HepG2 (cell line): ENCODE data around the gene METTL22. TPM values are rescaled to one million over a fixed set of nuclear protein-coding genes. Genes with fewer than 3 reads are reported as not detected.

Experiments
- ATAC-seq: fragments of 200-7000 bp; cut with Tn5 transposase; 3 replicates; pipeline ENCODE4 v1.9.1; 2020; ENCODE audit warnings: mild to moderate bottlenecking, moderate library complexity
- BruUV-seq: library from RNA; stranded (reverse); fragments of 400-500 nt; replicated peaks from 2 replicates; lab custom pipeline; 2021; lab: Mats Ljungman, UMichigan
- CTCF ChIA-PET: fragments of 300-600 bp; formaldehyde crosslinking; extraction: SDS; loops from one replicate; lab custom pipeline; 2021; ENCODE audit warnings: low total read pairs, inconsistent platforms, low intra/inter-chr PET ratio; lab: Yijun Ruan, JAX
- POLR2A ChIA-PET: fragments of 350-600 bp; sonication (Branson Sonifier 250); formaldehyde crosslinking; loops from one replicate; lab custom pipeline; 2020; ENCODE audit warnings: antibody characterized with exemption, inconsistent platforms; lab: Yijun Ruan, JAX
- DNase-seq: peaks from one replicate; pipeline ENCODE4 v3.0.0-alpha.2; 2015; ENCODE audit warnings: low spot score
- FAIRE-seq: peaks from 3 replicates; lab custom pipeline; 2011; peaks lifted over from hg19 to GRCh38; lab: Jason Lieb, UNC
- H2AFZ ChIP-seq: one replicate; pipeline ENCODE4 v1.6.1; 2011; ENCODE audit warnings: low read length, inconsistent platforms
- H3K27ac ChIP-seq: fragments of 300-600 bp; 3 replicates; pipeline ENCODE4 v1.8.0; 2011; ENCODE audit warnings: mixed run types, mild to moderate bottlenecking, mixed read lengths, low read length, inconsistent platforms; ENCODE audit not compliant: insufficient read depth; ENCODE audit errors: extremely low read length
- H3K27me3 ChIP-seq, 2 experiments: fragments of 200-600 bp in 1 of 2; 2 replicates in 1 of 2; 3 replicates in 1 of 2; pipeline versions ENCODE4 v1.6.0 to v1.8.0; 2011; ENCODE audit warnings: low read length in 2 of 2, mild to moderate bottlenecking in 2 of 2, moderate library complexity in 2 of 2, inconsistent platforms in 1 of 2; ENCODE audit not compliant: insufficient read depth in 2 of 2, control insufficient read depth in 1 of 2
- H3K36me3 ChIP-seq, 2 experiments: fragments of 200-600 bp in 1 of 2; replicated peaks in 1 of 2; 2 replicates in 1 of 2; 3 replicates in 1 of 2; pipeline versions ENCODE4 v1.5.1 to v1.8.0; 2011; ENCODE audit warnings: low read length in 2 of 2, inconsistent platforms in 1 of 2; ENCODE audit not compliant: insufficient read depth in 2 of 2, control insufficient read depth in 1 of 2
- H3K4me1 ChIP-seq: 2 replicates; pipeline ENCODE4 v1.5.1; 2012; ENCODE audit warnings: low read length, inconsistent platforms; ENCODE audit not compliant: insufficient read depth
- H3K4me2 ChIP-seq: 2 replicates; pipeline ENCODE4 v1.6.0; 2011; ENCODE audit warnings: low read depth, low read length, inconsistent platforms
- H3K4me3 ChIP-seq, 3 experiments: fragments of 200-600 bp in 1 of 3; sonication (generic), shearing (Covaris generic) in 1 of 3; replicated peaks in 1 of 3; 2 replicates each; pipeline ENCODE4 v1.5.1; 2011 to 2016; ENCODE audit warnings: low read length in 3 of 3, inconsistent platforms in 2 of 3, low read depth in 2 of 3, mild to moderate bottlenecking in 2 of 3, control low read depth in 1 of 3, mixed read lengths in 1 of 3; ENCODE audit not compliant: insufficient read depth in 1 of 3
- H3K79me2 ChIP-seq: one replicate; pipeline ENCODE4 v1.6.1; 2011; ENCODE audit warnings: low read length, inconsistent platforms; ENCODE audit not compliant: insufficient read depth
- H3K9ac ChIP-seq: 2 replicates; pipeline ENCODE4 v1.6.0; 2011; ENCODE audit warnings: mild to moderate bottlenecking, low read depth, low read length, inconsistent platforms; ENCODE audit not compliant: insufficient read depth
- H3K9me3 ChIP-seq: 2 replicates; pipeline ENCODE4 v1.5.1; 2012; ENCODE audit warnings: mild to moderate bottlenecking, low read length
- H4K20me1 ChIP-seq: 2 replicates; pipeline ENCODE4 v1.6.0; 2011; ENCODE audit warnings: inconsistent platforms, mild to moderate bottlenecking, low read length, moderate library complexity; ENCODE audit not compliant: insufficient read depth
- EHMT2 ChIP-seq: fragments of 200-600 bp; sonication (generic); IDR thresholded peaks from 2 replicates; pipeline ENCODE4 v1.7.0; 2017; ENCODE audit warnings: antibody characterized with exemption, low read depth, low read length, borderline replicate concordance
- FOXM1 ChIP-seq: sonication (generic); formaldehyde crosslinking; IDR thresholded peaks from 2 replicates; pipeline ENCODE4 v1.5.0; 2020; ENCODE audit warnings: missing genetic modification reagents
- HMG20A ChIP-seq: IDR thresholded peaks from 2 replicates; pipeline ENCODE4 v1.6.1; 2016; ENCODE audit warnings: borderline replicate concordance
- NFE2L2 ChIP-seq: fragments of 150-350 bp; IDR thresholded peaks from 2 replicates; pipeline ENCODE4 v1.6.1; 2014; ENCODE audit warnings: low read length
- NFYB ChIP-seq: sonication (generic); formaldehyde crosslinking; IDR thresholded peaks from 2 replicates; pipeline ENCODE4 v1.4.0; 2020; ENCODE audit warnings: missing genetic modification reagents
- SRSF4 ChIP-seq: fragments of 200-400 bp; formaldehyde crosslinking; IDR thresholded peaks from one replicate; pipeline ENCODE4 v1.6.1; 2018; ENCODE audit warnings: mild to moderate bottlenecking, low read depth, low read length, moderate library complexity; ENCODE audit not compliant: poor library complexity, severe bottlenecking
- TARDBP ChIP-seq: sonication (generic); formaldehyde crosslinking; IDR thresholded peaks from 2 replicates; pipeline ENCODE4 v1.8.0; 2022; ENCODE audit warnings: mild to moderate bottlenecking, missing genetic modification reagents
- TCF7L2 ChIP-seq: IDR thresholded peaks from 2 replicates; pipeline ENCODE4 v1.6.1; 2011; ENCODE audit warnings: mild to moderate bottlenecking, low read depth, low read length, moderate library complexity
- THYN1 ChIP-seq: sonication (generic); formaldehyde crosslinking; IDR thresholded peaks from 2 replicates; pipeline ENCODE4 v1.8.1; 2023; ENCODE audit warnings: low read depth, mild to moderate bottlenecking, moderate library complexity, missing genetic modification reagents, borderline replicate concordance
- ZBTB7B ChIP-seq: sonication (generic); formaldehyde crosslinking; IDR thresholded peaks from 2 replicates; pipeline ENCODE4 v1.4.0; 2020; ENCODE audit warnings: missing genetic modification reagents
- ZNF230 ChIP-seq: sonication (generic); formaldehyde crosslinking; IDR thresholded peaks from 2 replicates; pipeline ENCODE4 v1.4.0; 2020; ENCODE audit warnings: mild to moderate bottlenecking, missing genetic modification reagents
- ZNF652 ChIP-seq: IDR thresholded peaks from 2 replicates; pipeline ENCODE4 v1.6.1; 2016; ENCODE audit warnings: low read depth, borderline replicate concordance
- ZNF672 ChIP-seq: sonication (generic); formaldehyde crosslinking; IDR thresholded peaks from 2 replicates; pipeline ENCODE4 v1.8.1; 2022; ENCODE audit warnings: missing genetic modification reagents
- ZNF749 ChIP-seq: sonication (generic); formaldehyde crosslinking; IDR thresholded peaks from 2 replicates; pipeline ENCODE4 v1.8.0; 2022; ENCODE audit warnings: mild to moderate bottlenecking, missing genetic modification reagents, moderate library complexity, borderline replicate concordance
- ZNF83 ChIP-seq: sonication (generic); formaldehyde crosslinking; IDR thresholded peaks from 2 replicates; pipeline ENCODE4 v1.4.0; 2020; ENCODE audit warnings: missing genetic modification reagents, mild to moderate bottlenecking, borderline replicate concordance
- WGBS: methylation state at CpG from one replicate; pipeline ENCODE4 v1.1.6; 2017; ENCODE audit warnings: low lambda C conversion rate; 5-methylcytosine and 5-hydroxymethylcytosine counted together
- in situ Hi-C: cut with HindIII; loops from 2 replicates; pipeline ENCODE4 v1.10.0; 2017; ENCODE audit warnings: low pct_unique_long_range_greater_than_20kb; ENCODE audit not compliant: extremely low pct_ligation_motif_present
- intact Hi-C: fragments of 100-400 bp; cut with micrococcal nuclease; formaldehyde crosslinking; loops from one replicate; pipeline ENCODE4 v1.10.0; 2022; ENCODE audit not compliant: unreplicated experiment
- polyA plus RNA-seq, 8 experiments: library from polyadenylated mRNA; depleted of rRNA in 3 of 8; stranded (reverse) in 7 of 8; unstranded in 1 of 8; fragments of >200 nt; fragmentation: Illumina TruSeq in 4 of 8; extraction: Trizol in 4 of 8; gene quantifications; 2 replicates each; pipeline versions ENCODE4 v1.2.1 to v1.2.3, GENCODE V29; 2011 to 2016; ENCODE audit warnings: low read depth in 4 of 8, missing spikeins in 1 of 8, mixed read lengths in 1 of 8; ENCODE audit not compliant: insufficient read depth in 1 of 8
- total RNA-seq, 5 experiments: library from RNA; depleted of rRNA; stranded (reverse); fragments of >200 nt; fragmentation: Illumina TruSeq; extraction: Trizol; gene quantifications; 2 replicates each; pipeline ENCODE4 v1.2.3, GENCODE V29; 2016; ENCODE audit warnings: low read depth in 1 of 5
- TF ChIP-seq, protein P1 (sequence below): sonication (generic); formaldehyde crosslinking; IDR thresholded peaks from 2 replicates; pipeline ENCODE4 v1.5.1; 2020; ENCODE audit warnings: missing genetic modification reagents, mild to moderate bottlenecking, borderline replicate concordance
- TF ChIP-seq, protein P2 (sequence below): IDR thresholded peaks from 2 replicates; pipeline ENCODE4 v1.6.1; 2016; ENCODE audit warnings: mild to moderate bottlenecking
- TF ChIP-seq, protein P3 (sequence below): sonication (generic); formaldehyde crosslinking; IDR thresholded peaks from 2 replicates; pipeline ENCODE4 v1.4.0; 2020; ENCODE audit warnings: missing genetic modification reagents
- TF ChIP-seq, protein P4 (sequence below): IDR thresholded peaks from 2 replicates; pipeline ENCODE4 v1.6.1; 2012; ENCODE audit warnings: low read depth, low read length, improper control_type of control experiment

Gene METTL22
- total and polyA plus RNA-seq, 2 of the 13 experiments (the other 11 are each of a cell fraction or from before 2014, with no cell fraction given): 36.2 to 94.8 TPM

DNA sequence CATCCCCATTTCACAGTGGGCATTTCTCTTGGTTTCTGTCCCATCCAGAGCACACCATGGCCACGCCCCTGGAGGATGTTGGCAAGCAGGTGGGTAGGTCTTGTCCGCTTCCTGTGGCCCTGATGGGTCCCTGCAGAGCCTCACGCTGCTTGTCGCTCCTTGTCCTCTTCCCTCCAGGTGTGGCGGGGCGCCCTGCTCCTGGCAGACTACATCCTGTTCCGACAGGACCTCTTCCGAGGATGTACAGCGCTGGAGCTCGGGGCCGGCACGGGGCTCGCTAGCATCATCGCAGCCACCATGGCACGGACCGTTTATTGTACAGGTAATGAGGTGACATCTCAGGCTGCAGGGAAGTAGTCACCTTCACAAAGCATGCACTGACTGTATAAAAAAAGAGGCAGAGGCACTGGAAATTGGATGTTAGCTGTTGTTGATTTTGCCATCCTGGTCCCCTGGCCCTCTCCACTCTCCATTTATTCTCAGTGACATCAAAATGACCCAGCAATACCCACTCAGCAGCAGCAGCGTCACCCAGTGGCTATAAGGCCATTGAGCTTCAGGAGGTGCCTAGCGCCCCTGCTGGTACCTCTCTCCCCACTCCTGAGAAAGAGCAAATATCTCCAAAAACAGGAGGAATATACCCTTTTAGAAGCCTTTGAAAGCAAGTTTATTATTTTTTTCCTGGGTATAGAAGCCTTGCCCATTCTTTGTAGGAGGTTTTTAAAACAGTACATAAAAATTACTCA is 13.7 kb downstream of the METTL22 start:
- ATAC-seq: peak; percentile 83
- H3K4me1 ChIP-seq: peaks cover 12% of the 10 kb centered on the region
- no peaks in the 10 kb centered on the region for H3K79me2 ChIP-seq
- no peaks in the 10 kb centered on the region for H3K27me3 ChIP-seq
- H3K36me3 ChIP-seq: peaks cover 64 to 79% of the 10 kb centered on the region in 2 experiments
- no peak overlapping the region for H3K27ac ChIP-seq
- H4K20me1 ChIP-seq: 0 out of 2 replicates have a peak, but pooled peaks cover 4% of the 10 kb centered on the region
- peak; percentile 66 for DNase-seq
- no peak overlapping the region for H3K9ac ChIP-seq
- H2AFZ ChIP-seq: no peak overlapping the region
- WGBS: 88% methylated on average over 18 of the region's 18 CpGs
- FAIRE-seq: peak; percentile 75
- no peak overlapping the region for H3K4me3 ChIP-seq
- no peak overlapping the region for H3K4me2 ChIP-seq
- POLR2A ChIA-PET: no interaction called here
- BruUV-seq: no TSS peak
- intact Hi-C loops (loop anchor here (1.0 to 5.0 kb wide), 3 partner anchors 62 to 293 kb away; no protein-coding TSS in a partner anchor), in situ Hi-C loops (no loop called here)
- no peaks in the 10 kb centered on the region for H3K9me3 ChIP-seq
- CTCF ChIA-PET: interaction anchor here (0.6 to 3.3 kb wide), 4 partner anchors 20 to 239 kb away, joined by 3 to 66 read pairs (median 23); no protein-coding TSS in a partner anchor
- TF ChIP-seq HMG20A (CRISPR knock-in tag) (no peak), TCF7L2 (no peak), ZNF83 (CRISPR knock-in tag) (no peak), ZNF749 (CRISPR knock-in tag) (no peak), SRSF4 (no peak), ZNF652 (CRISPR knock-in tag) (no peak), EHMT2 (no peak), ZNF672 (CRISPR knock-in tag) (no peak), FOXM1 (CRISPR knock-in tag) (no peak), TARDBP (CRISPR knock-in tag) (no peak), ZNF230 (CRISPR knock-in tag) (no peak), ZBTB7B (CRISPR knock-in tag) (no peak), NFYB (CRISPR knock-in tag) (no peak), THYN1 (CRISPR knock-in tag) (no peak), NFE2L2 (no peak)
- TF ChIP-seq, protein P1, sequence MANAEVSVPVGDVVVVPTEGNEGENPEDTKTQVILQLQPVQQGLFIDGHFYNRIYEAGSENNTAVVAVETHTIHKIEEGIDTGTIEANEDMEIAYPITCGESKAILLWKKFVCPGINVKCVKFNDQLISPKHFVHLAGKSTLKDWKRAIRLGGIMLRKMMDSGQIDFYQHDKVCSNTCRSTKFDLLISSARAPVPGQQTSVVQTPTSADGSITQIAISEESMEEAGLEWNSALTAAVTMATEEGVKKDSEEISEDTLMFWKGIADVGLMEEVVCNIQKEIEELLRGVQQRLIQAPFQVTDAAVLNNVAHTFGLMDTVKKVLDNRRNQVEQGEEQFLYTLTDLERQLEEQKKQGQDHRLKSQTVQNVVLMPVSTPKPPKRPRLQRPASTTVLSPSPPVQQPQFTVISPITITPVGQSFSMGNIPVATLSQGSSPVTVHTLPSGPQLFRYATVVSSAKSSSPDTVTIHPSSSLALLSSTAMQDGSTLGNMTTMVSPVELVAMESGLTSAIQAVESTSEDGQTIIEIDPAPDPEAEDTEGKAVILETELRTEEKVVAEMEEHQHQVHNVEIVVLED: no peak
- TF ChIP-seq, protein P2, sequence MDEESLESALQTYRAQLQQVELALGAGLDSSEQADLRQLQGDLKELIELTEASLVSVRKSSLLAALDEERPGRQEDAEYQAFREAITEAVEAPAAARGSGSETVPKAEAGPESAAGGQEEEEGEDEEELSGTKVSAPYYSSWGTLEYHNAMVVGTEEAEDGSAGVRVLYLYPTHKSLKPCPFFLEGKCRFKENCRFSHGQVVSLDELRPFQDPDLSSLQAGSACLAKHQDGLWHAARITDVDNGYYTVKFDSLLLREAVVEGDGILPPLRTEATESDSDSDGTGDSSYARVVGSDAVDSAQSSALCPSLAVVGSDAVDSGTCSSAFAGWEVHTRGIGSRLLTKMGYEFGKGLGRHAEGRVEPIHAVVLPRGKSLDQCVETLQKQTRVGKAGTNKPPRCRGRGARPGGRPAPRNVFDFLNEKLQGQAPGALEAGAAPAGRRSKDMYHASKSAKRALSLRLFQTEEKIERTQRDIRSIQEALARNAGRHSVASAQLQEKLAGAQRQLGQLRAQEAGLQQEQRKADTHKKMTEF (CRISPR knock-in tag): no peak
- TF ChIP-seq, protein P3, sequence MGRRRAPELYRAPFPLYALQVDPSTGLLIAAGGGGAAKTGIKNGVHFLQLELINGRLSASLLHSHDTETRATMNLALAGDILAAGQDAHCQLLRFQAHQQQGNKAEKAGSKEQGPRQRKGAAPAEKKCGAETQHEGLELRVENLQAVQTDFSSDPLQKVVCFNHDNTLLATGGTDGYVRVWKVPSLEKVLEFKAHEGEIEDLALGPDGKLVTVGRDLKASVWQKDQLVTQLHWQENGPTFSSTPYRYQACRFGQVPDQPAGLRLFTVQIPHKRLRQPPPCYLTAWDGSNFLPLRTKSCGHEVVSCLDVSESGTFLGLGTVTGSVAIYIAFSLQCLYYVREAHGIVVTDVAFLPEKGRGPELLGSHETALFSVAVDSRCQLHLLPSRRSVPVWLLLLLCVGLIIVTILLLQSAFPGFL (CRISPR knock-in tag): no peak
- TF ChIP-seq, protein P4, sequence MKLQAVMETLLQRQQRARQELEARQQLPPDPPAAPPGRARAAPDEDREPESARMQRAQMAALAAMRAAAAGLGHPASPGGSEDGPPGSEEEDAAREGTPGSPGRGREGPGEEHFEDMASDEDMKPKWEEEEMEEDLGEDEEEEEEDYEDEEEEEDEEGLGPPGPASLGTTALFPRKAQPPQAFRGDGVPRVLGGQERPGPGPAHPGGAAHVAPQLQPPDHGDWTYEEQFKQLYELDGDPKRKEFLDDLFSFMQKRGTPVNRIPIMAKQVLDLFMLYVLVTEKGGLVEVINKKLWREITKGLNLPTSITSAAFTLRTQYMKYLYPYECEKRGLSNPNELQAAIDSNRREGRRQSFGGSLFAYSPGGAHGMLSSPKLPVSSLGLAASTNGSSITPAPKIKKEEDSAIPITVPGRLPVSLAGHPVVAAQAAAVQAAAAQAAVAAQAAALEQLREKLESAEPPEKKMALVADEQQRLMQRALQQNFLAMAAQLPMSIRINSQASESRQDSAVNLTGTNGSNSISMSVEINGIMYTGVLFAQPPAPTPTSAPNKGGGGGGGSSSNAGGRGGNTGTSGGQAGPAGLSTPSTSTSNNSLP: peak; percentile 32; the same call in 1 of the 2 replicates
